K562 (cell line): ENCODE data around the gene GAMT. TPM values are rescaled to one million over a fixed set of nuclear protein-coding genes. Genes with fewer than 3 reads are reported as not detected.

ENCODE experiments used
- ARID2 ChIP-seq: fragments of 450-650 bp; IDR thresholded peaks from 2 replicates; pipeline ENCODE4 v1.6.1; 2017; ENCODE audit warnings: antibody characterized with exemption, mild to moderate bottlenecking
- BCOR ChIP-seq: fragments of 450-650 bp; IDR thresholded peaks from 2 replicates; pipeline ENCODE4 v1.6.1; 2016
- CBFB ChIP-seq: sonication (generic); formaldehyde crosslinking; IDR thresholded peaks from 2 replicates; pipeline ENCODE4 v1.4.0; 2020; ENCODE audit warnings: mild to moderate bottlenecking, missing genetic modification reagents
- CREB3L1 ChIP-seq: fragments of 450-650 bp; IDR thresholded peaks from 2 replicates; pipeline ENCODE4 v1.6.1; 2014; ENCODE audit warnings: low read depth, mild to moderate bottlenecking, moderate library complexity, borderline replicate concordance
- ELF4 ChIP-seq: fragments of 450-650 bp; formaldehyde crosslinking; IDR thresholded peaks from 2 replicates; pipeline ENCODE4 v1.4.0; 2022; ENCODE audit warnings: missing genetic modification characterization
- HDAC2 ChIP-seq: fragments of 450-650 bp; IDR thresholded peaks from 2 replicates; pipeline ENCODE4 v1.6.1; 2016; ENCODE audit warnings: mild to moderate bottlenecking
- KDM1A ChIP-seq, 2 experiments: fragments of 450-650 bp; IDR thresholded peaks; 2 replicates each; pipeline ENCODE4 v1.6.1; 2016; ENCODE audit warnings: mild to moderate bottlenecking in 2 of 2
- MAX ChIP-seq: sonication (generic); formaldehyde crosslinking; IDR thresholded peaks from 2 replicates; pipeline ENCODE4 v1.9.0; 2022; ENCODE audit warnings: mild to moderate bottlenecking, missing genetic modification reagents
- NFYB ChIP-seq: IDR thresholded peaks from 2 replicates; pipeline ENCODE4 v1.6.1; 2011; ENCODE audit warnings: mild to moderate bottlenecking, moderate library complexity; ENCODE audit not compliant: insufficient read length; ENCODE audit errors: extremely low read depth
- NR2F6 ChIP-seq: fragments of 450-650 bp; formaldehyde crosslinking; IDR thresholded peaks from 2 replicates; pipeline ENCODE4 v1.4.0; 2020; ENCODE audit warnings: mild to moderate bottlenecking
- POLR2H ChIP-seq: IDR thresholded peaks from 2 replicates; pipeline ENCODE4 v1.6.1; 2016; ENCODE audit warnings: missing genetic modification characterization, low read depth, mild to moderate bottlenecking, control low read depth, missing compliant biosample characterization, moderate library complexity
- SIN3A ChIP-seq, 2 experiments: fragments of 150-350 bp in 1 of 2; IDR thresholded peaks; 2 replicates each; pipeline ENCODE4 v1.6.1; 2011 to 2016; ENCODE audit warnings: borderline replicate concordance in 2 of 2, low read depth in 2 of 2, low read length in 2 of 2, mild to moderate bottlenecking in 2 of 2, moderate library complexity in 2 of 2; ENCODE audit not compliant: control insufficient read depth in 1 of 2
- SMAD1 ChIP-seq: fragments of 150-350 bp; IDR thresholded peaks from 2 replicates; pipeline ENCODE4 v1.6.1; 2014; ENCODE audit warnings: low read length, low read depth; ENCODE audit not compliant: partially characterized antibody
- SMARCA5 ChIP-seq: fragments of 450-650 bp; IDR thresholded peaks from 2 replicates; pipeline ENCODE4 v1.6.1; 2016
- TAF15 ChIP-seq: fragments of 200-400 bp; formaldehyde crosslinking; IDR thresholded peaks from 2 replicates; pipeline ENCODE4 v1.6.1; 2017; ENCODE audit warnings: mild to moderate bottlenecking, low read depth, low read length, moderate library complexity
- ZBTB33 ChIP-seq: sonication (generic); formaldehyde crosslinking; IDR thresholded peaks from 2 replicates; pipeline ENCODE4 v1.8.1; 2023; ENCODE audit warnings: mild to moderate bottlenecking, missing genetic modification reagents
- ZHX1 ChIP-seq: fragments of 150-350 bp; conservative IDR thresholded peaks from 2 replicates; pipeline ENCODE4 v1.6.1; 2014; ENCODE audit warnings: low read length
- ZNF121 ChIP-seq: sonication (generic); formaldehyde crosslinking; conservative IDR thresholded peaks from 2 replicates; pipeline ENCODE4 v1.8.0; 2022; ENCODE audit warnings: missing genetic modification reagents
- ZNF589 ChIP-seq: fragments of 200-800 bp; sonication (Bioruptor generic); IDR thresholded peaks from 2 replicates; pipeline ENCODE4 v1.6.1; 2016; ENCODE audit warnings: low read depth, missing genetic modification characterization, missing compliant biosample characterization
- ZNF655 ChIP-seq: fragments of 250-450 bp; sonication (Bioruptor Pico); IDR thresholded peaks from 2 replicates; pipeline ENCODE4 v1.5.0; 2021
- ZNF764 ChIP-seq: fragments of 250-450 bp; sonication (Bioruptor Pico); IDR thresholded peaks from 2 replicates; pipeline ENCODE4 v1.4.0; 2020; ENCODE audit warnings: low read depth, mild to moderate bottlenecking, moderate library complexity
- polyA plus RNA-seq, 8 experiments: library from polyadenylated mRNA; depleted of rRNA in 4 of 8; stranded (reverse) in 5 of 8; unstranded in 3 of 8; fragments of >200 nt; fragmentation: Nextera tagmentation in 2 of 8; fragmentation: Illumina TruSeq in 1 of 8; extraction: Ambion mirVana in 2 of 8; extraction: Trizol in 1 of 8; gene quantifications; 2 replicates each; pipeline versions ENCODE4 v1.2.1 to v1.2.3, GENCODE V29; 2011 to 2014; ENCODE audit warnings: inconsistent platforms in 1 of 8, missing spikeins in 1 of 8
- total RNA-seq, 7 experiments: library from RNA; depleted of rRNA in 6 of 7; stranded (reverse); fragments of >200 nt in 6 of 7; fragmentation: Illumina TruSeq in 2 of 7; extraction: Trizol in 2 of 7; gene quantifications; 2 replicates each; pipeline versions ENCODE4 v1.2.1 to v1.2.3, GENCODE V29; 2011 to 2021; ENCODE audit warnings: low replicate concordance in 1 of 7

GAMT gene
- total and polyA plus RNA-seq, 9 of the 15 experiments (the other 6 are each of a cell fraction or from before 2014, with no cell fraction given) = 1.3 to 35.3 (median 27.2) TPM

GRCh38 chr19:1401889-1402217, 511 bp upstream of the GAMT start (continued):
- TF ChIP-seq MAX (CRISPR knock-in tag) = no peak
- no peak for TF ChIP-seq ZHX1
- no peak for TF ChIP-seq ARID2
- no peak for TF ChIP-seq ZNF764
- TF ChIP-seq NFYB = no peak
- no peak for TF ChIP-seq TAF15
- TF ChIP-seq CREB3L1 = peak; percentile 10; the same call in 1 of the 2 replicates
- TF ChIP-seq CBFB (CRISPR knock-in tag) = no peak
- TF ChIP-seq POLR2H (tag) = no peak
- TF ChIP-seq ZBTB33 (CRISPR knock-in tag) = peak; percentile 98
- no peak for TF ChIP-seq ZNF589
- TF ChIP-seq ELF4 (CRISPR knock-in tag) = no peak
- TF ChIP-seq ZNF121 = peak; percentile 98
- TF ChIP-seq SMAD1 = no peak
- TF ChIP-seq NR2F6 (CRISPR knock-in tag) = no peak
- no peak for TF ChIP-seq ZNF655 (CRISPR knock-in tag)
- TF ChIP-seq KDM1A (IDR thresholded peaks at IDR 0.05) = peak; percentile 49 to 67
- TF ChIP-seq HDAC2 = peak; percentile 50; the same call in 1 of the 2 replicates
- peak; percentile 85 for TF ChIP-seq BCOR
- TF ChIP-seq SIN3A (IDR thresholded peaks at IDR 0.05; ENCODE audit: borderline replicate concordance in 2 of 2, control insufficient read depth in 1 of 2, low read depth in 2 of 2, low read length in 2 of 2) = no peak
- TF ChIP-seq SMARCA5 = peak; percentile 80; the same call in 1 of the 2 replicates
